Stimulated activated CD4-positive, alpha-beta T cell treated with anti-CD3 and anti-CD28 coated beads, Interleukin-12 subunit alpha, Interleukin-12 subunit beta, amount 100 ng/mL, for 24 hours (primary cell): Measurements from ENCODE around the gene SLC39A2.
"Not testable (repeated sequence)": the region's sequence is repeated elsewhere in the genome, so short reads cannot be mapped to it uniquely, and the experiment has no call there.

Experiments
- DNase-seq, 2 experiments: peaks; one replicate each; pipeline ENCODE4 v3.0.0-alpha.2; 2020; ENCODE audit warnings: low read depth in 2 of 2

The SLC39A2 gene

GRCh38 chr14:20997115-20997514 is 2.0 kb upstream of the SLC39A2 start:
- no peak for DNase-seq

- no peak for DNase-seq
These were observed 1.5 kb upstream of the SLC39A2 start for GRCh38 chr14:20997564-20997963.

DNA sequence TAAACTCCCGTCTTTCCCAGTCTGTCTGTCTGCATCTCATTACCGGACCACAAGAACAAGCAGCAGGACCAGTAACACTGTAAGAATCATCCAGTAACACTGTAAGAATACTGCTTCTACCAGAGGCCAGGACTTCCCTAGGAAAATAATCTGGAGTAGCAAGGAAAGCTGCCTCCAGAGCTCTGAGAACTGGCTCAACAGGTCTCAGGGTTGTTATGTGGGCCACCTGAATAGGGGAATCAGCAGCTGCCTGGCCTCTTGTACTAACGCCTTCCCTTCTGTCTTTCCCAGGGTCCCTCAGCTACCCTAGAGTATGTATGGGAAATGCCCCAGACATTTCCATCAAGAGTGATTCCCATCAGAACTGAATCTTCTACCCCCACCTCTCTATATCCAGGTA is 954 bp upstream of the SLC39A2 start:
- DNase-seq = no peak

- DNase-seq = no peak
These were observed 498 bp downstream of the SLC39A2 start for GRCh38 chr14:20999591-20999990.

DNA sequence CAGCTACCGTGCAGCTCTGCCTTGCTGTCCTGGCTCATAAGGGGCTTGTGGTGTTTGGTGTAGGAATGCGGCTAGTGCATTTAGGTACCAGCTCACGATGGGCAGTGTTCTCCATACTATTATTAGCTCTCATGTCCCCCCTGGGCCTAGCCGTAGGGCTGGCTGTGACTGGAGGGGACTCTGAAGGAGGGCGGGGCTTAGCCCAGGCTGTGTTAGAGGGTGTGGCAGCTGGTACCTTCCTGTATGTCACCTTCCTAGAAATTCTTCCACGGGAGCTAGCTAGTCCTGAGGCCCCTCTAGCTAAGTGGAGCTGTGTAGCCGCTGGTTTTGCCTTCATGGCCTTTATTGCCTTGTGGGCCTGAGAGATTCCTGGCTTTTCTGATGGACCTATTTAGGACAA is 2.1 kb downstream of the SLC39A2 start:
- no peak for DNase-seq

DNA sequence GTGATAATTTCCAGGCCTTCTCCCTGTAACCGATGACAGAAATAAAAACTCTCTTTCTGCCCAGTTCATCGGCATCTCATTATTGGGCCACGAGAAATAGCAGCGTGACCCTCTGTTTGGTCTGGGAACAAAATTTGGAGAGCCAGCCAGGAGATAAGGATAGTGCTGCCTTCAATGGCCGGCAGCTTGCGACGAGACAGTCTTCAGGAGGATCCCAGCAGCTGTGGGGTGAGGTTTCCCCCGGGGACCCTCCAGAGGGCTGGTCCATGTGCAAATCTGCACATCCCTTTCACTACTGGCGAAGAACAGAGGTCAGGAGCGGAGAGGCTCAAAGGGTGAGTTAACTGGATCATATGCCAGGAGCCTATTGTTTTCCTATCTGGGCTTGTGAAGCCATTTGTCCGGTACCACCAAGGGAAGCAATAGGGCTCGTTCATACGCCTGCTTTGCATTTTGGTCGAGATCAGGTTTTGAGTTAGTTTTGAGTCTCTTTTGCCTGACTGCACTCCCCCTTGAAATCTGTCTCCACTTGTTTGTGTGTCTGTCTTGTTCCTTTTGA is 4.8 kb downstream of the SLC39A2 start:
- no peak for DNase-seq

DNA sequence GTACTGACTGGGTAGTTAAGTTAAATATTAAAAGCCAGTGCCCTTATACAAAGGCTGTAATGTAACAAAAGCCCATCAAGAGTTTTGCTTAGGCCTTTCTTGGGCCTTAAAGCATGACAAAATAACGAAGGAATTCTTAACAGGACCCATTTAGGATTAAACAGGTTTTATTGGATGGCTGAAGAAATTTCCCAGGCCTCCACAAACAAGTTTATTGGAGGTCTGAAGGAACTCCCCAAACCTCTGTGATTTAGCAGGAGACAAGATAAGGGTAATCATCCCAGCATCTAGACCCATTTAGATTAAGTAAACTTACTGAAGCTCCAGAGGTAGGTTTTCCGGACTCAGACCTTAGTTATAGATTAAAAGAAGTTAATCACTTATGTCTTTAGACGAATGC is 10.6 kb downstream of the SLC39A2 start:
- not testable (repeated sequence) for DNase-seq

GRCh38 chr14:21011136-21011535 is 12.0 kb downstream of the SLC39A2 start:
- no peak for DNase-seq

GRCh38 chr14:21014761-21015190 is 15.7 kb downstream of the SLC39A2 start:
- peak; percentile 58 to 81 for DNase-seq

DNA sequence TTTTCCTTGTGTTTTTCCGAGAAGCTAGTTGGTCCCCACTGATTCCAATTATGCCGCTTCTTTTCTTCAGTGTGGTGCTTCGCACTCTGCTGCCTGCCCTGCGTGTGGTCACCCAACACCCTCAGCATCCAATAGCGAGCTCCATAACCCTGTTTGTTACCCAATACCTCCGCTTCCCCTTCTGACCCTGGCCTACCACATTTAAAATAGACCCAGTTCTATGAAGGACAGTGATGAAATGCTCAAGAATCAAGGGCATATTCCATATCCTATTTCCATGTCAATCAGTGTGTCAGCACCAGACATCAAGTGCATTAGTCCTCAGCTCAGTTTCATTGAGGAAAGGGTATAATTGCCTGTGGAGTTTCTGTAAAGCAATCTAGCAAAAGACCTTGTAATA is 16.2 kb downstream of the SLC39A2 start:
- DNase-seq = no peak

GRCh38 chr14:21016413-21017190 is 17.5 kb downstream of the SLC39A2 start:
- no peak for DNase-seq

- no peak for DNase-seq
These were observed 18.6 kb downstream of the SLC39A2 start for GRCh38 chr14:21017528-21018245.

DNA sequence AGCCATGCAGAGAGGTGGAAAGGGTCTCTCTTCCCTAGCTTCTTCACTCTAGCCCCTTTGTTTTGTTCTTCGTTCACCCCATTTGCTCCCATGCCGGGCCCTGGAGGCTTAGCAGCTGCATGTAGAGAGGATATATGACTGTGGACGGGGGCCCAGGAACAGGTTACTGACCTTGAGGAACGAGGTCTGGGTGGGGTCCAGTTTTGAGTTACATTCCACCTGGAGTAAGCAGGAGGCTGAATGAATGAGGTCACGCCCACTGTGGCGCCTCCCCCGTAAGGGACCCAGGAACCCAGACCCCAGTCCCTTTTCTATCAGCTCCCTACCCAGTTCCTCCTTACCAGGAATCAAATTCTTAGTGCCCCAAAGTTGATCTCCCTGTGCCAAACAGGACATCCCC is 19.2 kb downstream of the SLC39A2 start:
- no peak for DNase-seq

DNA sequence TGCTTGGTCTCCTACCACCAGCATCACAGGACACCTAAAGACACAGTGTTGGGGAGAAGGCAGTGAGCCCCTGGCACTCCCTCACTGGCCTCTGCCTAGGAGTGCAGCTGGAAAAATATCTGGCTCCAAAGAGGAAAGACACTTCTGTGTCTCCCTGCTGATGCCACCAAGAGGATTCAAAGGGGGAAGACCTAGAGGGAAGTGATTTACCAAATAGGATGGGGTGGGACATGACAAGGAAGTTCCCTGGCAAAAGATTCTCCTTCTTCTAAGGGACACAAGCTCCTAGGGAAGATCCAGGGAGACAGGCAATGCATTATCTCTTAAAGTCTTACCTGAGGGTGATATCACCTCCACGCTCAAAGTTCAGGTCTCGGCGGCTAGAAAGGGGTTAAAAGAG is 19.7 kb downstream of the SLC39A2 start:
- DNase-seq = no peak

DNA sequence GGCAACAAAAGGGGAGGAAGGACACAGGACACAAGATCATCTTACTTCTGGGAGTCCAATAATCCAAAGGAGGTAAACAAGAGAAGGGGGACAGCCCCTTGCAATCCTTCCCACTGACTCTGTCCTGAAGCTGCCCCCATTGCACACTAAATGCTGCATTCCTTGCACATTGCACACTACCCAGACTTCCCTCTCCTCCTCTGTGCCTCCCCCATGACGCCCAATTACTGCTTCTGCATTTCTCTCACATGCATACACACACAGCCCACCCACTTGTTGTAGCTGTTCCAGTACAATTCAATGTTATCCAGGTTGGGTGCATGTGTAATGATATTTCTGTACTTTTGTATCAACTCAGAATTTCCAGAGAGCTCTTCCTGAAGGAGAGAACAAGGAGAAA is 20.3 kb downstream of the SLC39A2 start:
- no peak for DNase-seq

DNA sequence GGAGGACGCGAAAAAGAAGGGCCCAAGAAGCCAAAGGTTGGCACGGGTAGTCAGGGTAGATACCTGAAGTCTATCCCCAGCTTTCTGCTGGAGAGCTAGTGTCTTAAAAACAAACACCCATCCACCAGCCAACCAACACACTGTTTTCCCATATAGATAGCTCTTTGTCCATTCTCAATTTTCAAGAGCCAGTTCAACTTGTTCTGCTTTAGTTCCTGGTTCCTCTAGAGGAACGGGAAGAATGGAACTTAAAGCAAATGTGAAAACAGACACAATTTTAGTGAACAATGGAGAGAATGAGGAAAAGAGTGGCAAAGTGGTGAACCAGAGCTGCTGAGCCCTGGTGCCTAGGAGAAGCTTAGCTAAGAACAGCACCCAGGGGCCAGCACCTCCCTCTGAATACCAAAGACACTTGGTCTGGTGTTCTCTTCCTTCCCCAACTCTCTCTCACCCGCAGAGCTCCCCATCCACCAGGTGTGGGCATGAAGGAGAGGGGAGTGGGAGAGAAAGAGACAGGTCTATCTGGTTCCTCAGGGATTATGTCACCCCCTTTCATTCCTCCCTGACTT is 22.0 kb downstream of the SLC39A2 start:
- no peak for DNase-seq

DNA sequence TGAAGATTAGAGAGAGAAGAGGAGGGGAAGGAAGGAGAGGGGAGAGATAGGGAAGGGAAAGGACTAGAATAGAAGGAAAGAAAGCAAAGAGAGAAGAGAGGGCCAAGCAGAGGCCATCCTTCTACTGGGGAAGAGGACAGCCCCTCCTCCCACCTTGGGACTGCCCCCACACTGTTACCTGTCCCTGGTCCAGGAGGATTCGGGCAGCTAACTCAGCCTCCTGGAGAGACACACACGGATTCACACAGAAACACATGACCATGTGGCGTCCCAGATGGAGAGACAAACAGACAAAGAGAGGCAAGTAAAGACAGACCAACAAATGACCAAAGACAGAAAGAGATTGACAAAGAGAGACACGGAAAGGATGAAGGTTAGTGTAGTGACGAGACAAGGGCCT is 23.6 kb downstream of the SLC39A2 start:
- DNase-seq = no peak

- no peak for DNase-seq
These were observed 24.1 kb downstream of the SLC39A2 start for GRCh38 chr14:21023174-21023573.

GRCh38 chr14:21023817-21024584 is 24.9 kb downstream of the SLC39A2 start:
- DNase-seq = peak in 1 of 2 experiments; percentile 9

DNA sequence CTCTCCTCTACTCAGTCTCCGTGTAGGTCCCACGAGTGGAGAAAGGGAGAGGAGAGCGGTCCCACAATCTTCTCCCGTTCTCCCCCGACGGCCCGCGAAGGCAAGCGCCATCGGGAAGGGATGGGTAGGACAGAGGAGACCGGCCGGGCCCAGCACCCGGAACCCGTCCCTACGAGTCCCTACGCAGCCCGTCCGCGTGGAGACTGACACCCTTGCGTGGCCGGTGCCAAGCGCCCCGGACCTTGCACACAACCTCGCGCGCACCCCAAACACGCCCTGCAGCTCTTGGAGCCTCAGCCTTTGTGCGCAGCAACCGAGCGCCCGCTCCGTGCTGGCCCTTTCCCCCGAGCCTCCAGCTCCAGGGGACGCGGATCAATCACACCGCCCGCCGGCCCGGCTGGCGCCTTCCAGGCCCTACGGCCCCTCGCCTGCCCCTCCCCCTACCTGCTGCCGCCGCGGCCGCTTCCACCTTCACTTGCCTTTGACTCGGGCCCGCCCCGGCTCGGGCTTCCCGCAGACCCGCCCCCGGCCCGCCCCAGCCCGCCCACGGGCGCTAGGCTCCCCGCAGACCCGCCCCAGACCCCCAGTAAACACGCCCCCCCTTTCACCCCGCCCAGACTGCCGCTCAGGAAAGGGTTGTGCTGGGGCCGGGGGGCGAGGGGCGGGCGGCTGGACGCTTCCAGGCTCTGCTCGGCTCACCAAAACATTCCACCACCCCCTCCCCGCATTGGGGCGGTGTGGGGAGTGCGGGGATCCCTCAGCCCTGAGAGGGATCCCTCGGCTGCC is 25.7 kb downstream of the SLC39A2 start, which contains the start of gene NDRG2:
NDRG2 (minus strand) TSS at position 477 of the 786 bp plus-strand sequence. CDS start 1,746 bp downstream, outside the sequence.
- peak; percentile 29 to 55 for DNase-seq
